IMR-90 (cell line): Measurements from ENCODE around the gene PCSK5.

Experiments
- CEBPB ChIP-seq: IDR thresholded peaks from 2 replicates; pipeline ENCODE4 v1.6.1; 2012; ENCODE audit warnings: low read depth, low read length, improper control_type of control experiment
- CHD1 ChIP-seq: IDR thresholded peaks from 2 replicates; pipeline ENCODE4 v1.6.1; 2012; ENCODE audit warnings: low read depth, low read length, improper control_type of control experiment
- CTCF ChIP-seq: conservative IDR thresholded peaks from 2 replicates; pipeline ENCODE4 v1.5.1; 2012; ENCODE audit warnings: mild to moderate bottlenecking, low read depth, low read length, improper control_type of control experiment
- FOS ChIP-seq: fragments of 150-350 bp; IDR thresholded peaks from 2 replicates; pipeline ENCODE4 v1.6.1; 2016; ENCODE audit warnings: low read depth, low read length
- MAFK ChIP-seq: IDR thresholded peaks from 2 replicates; pipeline ENCODE4 v1.6.1; 2012; ENCODE audit warnings: low read depth, low read length, improper control_type of control experiment
- MAZ ChIP-seq: IDR thresholded peaks from 2 replicates; pipeline ENCODE4 v1.6.1; 2012; ENCODE audit warnings: low read depth, mild to moderate bottlenecking, low read length, improper control_type of control experiment, moderate library complexity, borderline replicate concordance
- MXI1 ChIP-seq: IDR thresholded peaks from 2 replicates; pipeline ENCODE4 v1.6.1; 2012; ENCODE audit warnings: low read depth, mild to moderate bottlenecking, low read length, moderate library complexity, borderline replicate concordance
- POLR2A ChIP-seq: IDR thresholded peaks from 2 replicates; pipeline ENCODE4 v1.6.1; 2012; ENCODE audit warnings: mild to moderate bottlenecking, low read depth, low read length
- RAD21 ChIP-seq: IDR thresholded peaks from 2 replicates; pipeline ENCODE4 v1.6.1; 2012; ENCODE audit warnings: low read length, improper control_type of control experiment
- TF ChIP-seq, protein P1 (sequence below): fragments of 150-350 bp; IDR thresholded peaks from 2 replicates; pipeline ENCODE4 v1.6.1; 2017; ENCODE audit warnings: mild to moderate bottlenecking, antibody characterized with exemption, low read length, low read depth
- TF ChIP-seq, protein P2 (sequence below): fragments of 150-350 bp; IDR thresholded peaks from 2 replicates; pipeline ENCODE4 v1.6.1; 2016; ENCODE audit warnings: low read depth, mild to moderate bottlenecking, low read length, moderate library complexity, borderline replicate concordance

GRCh38 chr9:76116913-76117312 is 226.4 kb downstream of the PCSK5 start:
- no peak for TF ChIP-seq CEBPB
- TF ChIP-seq CTCF, result no peak
- no peak for TF ChIP-seq RAD21
- no peak for TF ChIP-seq POLR2A
- no peak for TF ChIP-seq MXI1
- TF ChIP-seq, protein P1, sequence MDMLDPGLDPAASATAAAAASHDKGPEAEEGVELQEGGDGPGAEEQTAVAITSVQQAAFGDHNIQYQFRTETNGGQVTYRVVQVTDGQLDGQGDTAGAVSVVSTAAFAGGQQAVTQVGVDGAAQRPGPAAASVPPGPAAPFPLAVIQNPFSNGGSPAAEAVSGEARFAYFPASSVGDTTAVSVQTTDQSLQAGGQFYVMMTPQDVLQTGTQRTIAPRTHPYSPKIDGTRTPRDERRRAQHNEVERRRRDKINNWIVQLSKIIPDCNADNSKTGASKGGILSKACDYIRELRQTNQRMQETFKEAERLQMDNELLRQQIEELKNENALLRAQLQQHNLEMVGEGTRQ, result no peak
- TF ChIP-seq MAFK, result no peak
- no peak for TF ChIP-seq FOS
- TF ChIP-seq, protein P2, sequence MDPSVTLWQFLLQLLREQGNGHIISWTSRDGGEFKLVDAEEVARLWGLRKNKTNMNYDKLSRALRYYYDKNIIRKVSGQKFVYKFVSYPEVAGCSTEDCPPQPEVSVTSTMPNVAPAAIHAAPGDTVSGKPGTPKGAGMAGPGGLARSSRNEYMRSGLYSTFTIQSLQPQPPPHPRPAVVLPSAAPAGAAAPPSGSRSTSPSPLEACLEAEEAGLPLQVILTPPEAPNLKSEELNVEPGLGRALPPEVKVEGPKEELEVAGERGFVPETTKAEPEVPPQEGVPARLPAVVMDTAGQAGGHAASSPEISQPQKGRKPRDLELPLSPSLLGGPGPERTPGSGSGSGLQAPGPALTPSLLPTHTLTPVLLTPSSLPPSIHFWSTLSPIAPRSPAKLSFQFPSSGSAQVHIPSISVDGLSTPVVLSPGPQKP, result no peak
- TF ChIP-seq CHD1, result no peak
- no peak for TF ChIP-seq MAZ
